HG03565 (cell line): ENCODE data around the gene NFX1.

Experiments
- ATAC-seq: cut with Tn5 transposase; IDR thresholded peaks from one replicate; pipeline ENCODE4 v1.9.1; 2021; ENCODE audit warnings: mild to moderate bottlenecking, moderate library complexity; ENCODE audit not compliant: unreplicated experiment

The NFX1 gene

DNA sequence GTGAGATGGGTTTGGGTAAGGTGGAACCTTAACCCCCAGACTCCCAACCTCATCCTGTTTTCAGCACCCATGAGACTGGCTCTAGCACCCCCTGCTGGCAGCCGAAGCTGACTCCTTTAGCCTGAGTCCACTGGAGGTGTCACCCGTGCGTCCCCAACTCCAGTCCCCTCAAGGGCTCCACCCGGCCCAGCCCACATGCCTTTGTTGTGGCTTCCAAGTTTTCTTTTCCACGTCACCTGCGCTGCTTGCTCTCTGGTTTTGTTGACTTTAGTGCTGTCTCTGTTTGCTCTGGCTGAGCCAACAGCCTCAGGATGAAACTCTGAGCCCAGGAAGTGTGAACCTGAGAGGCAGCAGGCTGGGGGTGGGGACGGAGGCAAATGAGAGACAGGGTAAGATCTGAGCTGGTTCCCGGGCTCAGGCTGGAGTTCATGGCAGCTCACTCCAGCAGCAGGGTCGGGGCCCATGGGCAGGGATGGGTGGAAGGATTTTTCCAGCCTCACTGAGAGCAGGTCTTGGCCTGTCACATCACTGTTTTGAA is 125.3 kb downstream of the NFX1 start:
- peak; percentile 46 for ATAC-seq

GRCh38 chr9:33416996-33417395 is 126.7 kb downstream of the NFX1 start:
- no peak for ATAC-seq

DNA sequence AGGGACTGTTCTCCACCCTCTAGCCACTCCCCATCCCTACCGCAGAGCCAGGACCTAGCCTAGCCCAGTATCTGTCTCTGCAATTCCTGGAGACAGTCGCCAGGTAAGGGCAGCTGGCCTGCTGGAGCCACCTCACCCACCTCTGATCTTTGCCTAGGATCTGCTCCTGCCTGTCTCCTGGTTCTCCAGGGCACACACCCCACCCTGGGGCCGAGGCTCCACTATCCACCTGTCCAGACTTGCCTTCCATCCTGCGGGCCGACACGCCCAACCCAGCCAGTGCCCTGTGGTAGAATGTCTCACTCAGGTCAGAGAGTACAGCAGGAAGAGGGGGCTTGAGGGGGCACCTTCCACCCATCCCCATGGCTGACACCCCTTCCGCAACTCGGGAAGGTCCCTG is 127.8 kb downstream of the NFX1 start:
- no peak for ATAC-seq

- no peak for ATAC-seq
Observed at GRCh38 chr9:33419708-33420303, 129.5 kb downstream of the NFX1 start.
